HG03469 (cell line): Measurements from ENCODE around the gene AMER3.

Source experiments
- ATAC-seq: cut with Tn5 transposase; IDR thresholded peaks from one replicate; pipeline ENCODE4 v1.9.1; 2021; ENCODE audit warnings: mild to moderate bottlenecking, moderate library complexity, moderate number of reproducible peaks; ENCODE audit not compliant: unreplicated experiment

Gene AMER3

DNA sequence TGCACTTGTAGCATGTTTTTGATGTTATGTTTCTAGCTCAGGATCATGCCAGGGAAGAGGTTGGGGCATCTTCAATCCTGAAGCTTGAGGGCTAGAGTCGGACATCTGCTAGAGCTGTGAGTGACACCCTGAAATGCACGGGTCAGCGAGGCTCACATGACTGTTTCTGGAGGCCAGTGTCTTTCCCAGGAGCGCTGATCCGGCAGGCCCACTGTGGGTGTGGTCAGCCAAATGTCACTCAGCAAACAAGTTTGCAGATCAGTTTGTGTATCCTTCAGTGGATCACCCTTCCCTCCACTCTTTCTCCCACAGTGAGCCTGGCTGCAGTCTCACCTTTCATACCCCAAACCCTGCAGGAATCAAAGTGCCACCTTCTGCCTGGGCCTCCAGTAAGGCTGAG lies 58.4 kb downstream of the AMER3 start:
- ATAC-seq = no peak

DNA sequence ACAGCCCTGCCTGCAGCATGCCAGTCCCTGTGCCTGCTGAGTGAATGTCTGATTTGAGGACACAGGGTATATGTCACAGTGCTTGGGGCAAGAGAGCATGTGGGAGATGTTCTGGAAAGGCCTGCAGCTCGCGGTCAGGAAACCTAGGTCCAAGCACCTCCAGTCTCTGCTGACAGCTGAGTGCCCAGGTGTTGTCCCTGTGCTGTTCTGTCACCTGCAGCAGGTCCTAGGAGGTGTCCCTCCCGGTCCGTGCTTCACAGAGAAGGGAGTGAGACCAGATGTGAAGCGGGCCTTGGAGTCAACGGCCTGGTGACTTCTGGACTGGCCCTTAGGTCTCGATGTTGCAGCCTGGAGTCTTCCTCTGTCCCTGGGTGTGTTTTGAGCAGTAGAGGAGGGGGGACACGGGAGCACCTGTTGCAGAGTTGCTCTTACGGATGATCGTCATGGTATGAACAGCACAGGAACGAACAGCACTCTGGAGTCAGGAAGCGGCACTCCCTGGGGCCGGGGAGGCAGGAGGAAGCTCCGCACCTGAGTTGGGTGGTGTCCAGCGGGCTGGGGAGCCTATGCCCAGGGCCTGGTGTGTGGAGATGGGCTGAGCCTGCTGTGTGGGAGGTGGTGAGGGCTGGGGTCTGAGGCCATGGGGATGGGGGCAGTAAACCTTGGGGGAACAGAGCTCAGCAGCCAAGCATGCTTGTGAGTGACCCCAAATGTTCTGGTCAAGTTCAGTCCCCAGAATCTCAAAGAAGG lies 59.8 kb downstream of the AMER3 start:
- ATAC-seq = no peak
